HFFc6 (cell line): ENCODE measurements around the gene KMT2B. TPM values are rescaled to one million over a fixed set of nuclear protein-coding genes. Genes with fewer than 3 reads are reported as not detected.

Source experiments
- DNase-seq: peaks from one replicate; pipeline ENCODE4 v3.0.0-alpha.2; 2018
- H3K27ac Mint-ChIP-seq: 2 replicates; pipeline ENCODE4 v1.8.0; 2020; ENCODE audit warnings: mild to moderate bottlenecking, mixed read lengths
- H3K27me3 Mint-ChIP-seq: 2 replicates; pipeline ENCODE4 v1.8.0; 2021; ENCODE audit warnings: mild to moderate bottlenecking, moderate library complexity, mixed read lengths; ENCODE audit not compliant: insufficient read depth
- H3K36me3 Mint-ChIP-seq: 2 replicates; pipeline ENCODE4 v1.8.0; 2021; ENCODE audit warnings: low read depth, mixed read lengths
- H3K4me1 Mint-ChIP-seq: 2 replicates; pipeline ENCODE4 v1.8.0; 2020; ENCODE audit warnings: low read depth, mixed read lengths
- H3K4me3 Mint-ChIP-seq: 2 replicates; pipeline ENCODE4 v1.8.0; 2020; ENCODE audit warnings: mild to moderate bottlenecking, moderate library complexity, mixed read lengths
- H3K9me3 Mint-ChIP-seq: 2 replicates; pipeline ENCODE4 v1.8.0; 2020; ENCODE audit warnings: mild to moderate bottlenecking, mixed read lengths
- total RNA-seq, 6 experiments: library from RNA; stranded (reverse); fragmentation: NEBNext Ultra II Directional; extraction: Animal tissue kit (Norgen Biotek cat#: 25700); gene quantifications; 2 replicates in 1 of 6; 3 replicates in 5 of 6; pipeline ENCODE4 v1.2.3, GENCODE V29; 2021
- TF ChIP-seq, protein P1 (sequence below): fragments of 200-600 bp; sonication (generic); IDR thresholded peaks from 2 replicates; pipeline ENCODE4 v1.5.0; 2021; ENCODE audit warnings: antibody characterized with exemption, mild to moderate bottlenecking

Gene KMT2B
- total RNA-seq, 6 experiments from 2014 or later: 20.1 to 24.4 (median 21.7) TPM

DNA sequence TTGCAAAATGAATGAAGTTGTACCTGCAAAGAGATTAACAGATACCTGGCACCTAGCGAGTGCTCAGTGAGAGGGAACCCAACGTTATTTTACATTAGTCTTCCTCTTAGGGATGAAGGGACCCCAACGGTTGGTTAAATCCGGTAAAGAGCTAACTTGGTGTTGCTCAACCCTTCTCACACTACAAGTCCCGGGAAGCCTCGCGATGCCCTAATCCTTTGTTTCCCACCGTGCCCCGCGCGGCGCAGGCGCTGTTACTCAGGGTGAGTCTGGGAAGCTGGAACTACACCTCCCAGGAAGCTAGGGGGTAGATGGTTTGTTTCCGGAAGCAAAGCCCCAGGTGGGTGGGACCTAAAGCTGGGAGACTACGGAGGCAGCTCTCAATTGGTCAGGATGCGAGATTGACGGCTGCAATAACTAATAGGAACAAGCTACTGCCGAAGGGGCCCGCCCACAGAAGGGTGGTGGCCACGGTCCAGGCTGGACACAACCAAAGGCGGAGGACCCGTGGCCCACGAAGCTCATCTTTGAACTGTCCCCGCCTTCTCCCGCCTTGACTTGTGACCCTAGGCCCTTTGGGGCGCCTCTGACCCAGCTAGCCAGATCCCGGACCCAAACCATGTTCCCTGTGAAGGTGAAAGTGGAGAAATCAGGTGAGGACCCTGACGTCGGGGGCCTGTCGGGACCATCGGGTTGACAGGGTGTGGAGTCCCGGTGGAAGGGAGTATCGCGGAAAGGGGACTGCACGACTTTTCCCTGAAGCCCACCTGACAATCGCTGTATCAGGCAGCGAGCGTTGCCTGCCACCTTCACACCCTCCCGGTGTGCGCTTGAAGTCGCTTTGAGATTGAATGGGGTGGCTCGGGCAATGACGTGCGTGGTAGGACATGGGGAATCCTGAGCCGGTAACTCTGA lies 30.6 kb downstream of the KMT2B start, which contains the start of gene LIN37:
Gene LIN37, plus strand, starts transcription at position 471 of the 915 bp plus-strand sequence. Its CDS starts 149 bp downstream, at position 620.
- TF ChIP-seq, protein P1, sequence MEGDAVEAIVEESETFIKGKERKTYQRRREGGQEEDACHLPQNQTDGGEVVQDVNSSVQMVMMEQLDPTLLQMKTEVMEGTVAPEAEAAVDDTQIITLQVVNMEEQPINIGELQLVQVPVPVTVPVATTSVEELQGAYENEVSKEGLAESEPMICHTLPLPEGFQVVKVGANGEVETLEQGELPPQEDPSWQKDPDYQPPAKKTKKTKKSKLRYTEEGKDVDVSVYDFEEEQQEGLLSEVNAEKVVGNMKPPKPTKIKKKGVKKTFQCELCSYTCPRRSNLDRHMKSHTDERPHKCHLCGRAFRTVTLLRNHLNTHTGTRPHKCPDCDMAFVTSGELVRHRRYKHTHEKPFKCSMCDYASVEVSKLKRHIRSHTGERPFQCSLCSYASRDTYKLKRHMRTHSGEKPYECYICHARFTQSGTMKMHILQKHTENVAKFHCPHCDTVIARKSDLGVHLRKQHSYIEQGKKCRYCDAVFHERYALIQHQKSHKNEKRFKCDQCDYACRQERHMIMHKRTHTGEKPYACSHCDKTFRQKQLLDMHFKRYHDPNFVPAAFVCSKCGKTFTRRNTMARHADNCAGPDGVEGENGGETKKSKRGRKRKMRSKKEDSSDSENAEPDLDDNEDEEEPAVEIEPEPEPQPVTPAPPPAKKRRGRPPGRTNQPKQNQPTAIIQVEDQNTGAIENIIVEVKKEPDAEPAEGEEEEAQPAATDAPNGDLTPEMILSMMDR: peak; percentile 29; the same call in 1 of the 2 replicates
- peaks cover 41% of the 10 kb centered on the region for H3K4me1 Mint-ChIP-seq
- H3K36me3 Mint-ChIP-seq: peaks cover 9% of the 10 kb centered on the region
- H3K27me3 Mint-ChIP-seq: peaks cover 4% of the 10 kb centered on the region
- peak; percentile 99 for DNase-seq
- no peaks in the 10 kb centered on the region for H3K9me3 Mint-ChIP-seq
- H3K27ac Mint-ChIP-seq: peak within 1 kb of the TSS; percentile 80
- peak within 1 kb of the TSS; percentile 97 for H3K4me3 Mint-ChIP-seq

DNA sequence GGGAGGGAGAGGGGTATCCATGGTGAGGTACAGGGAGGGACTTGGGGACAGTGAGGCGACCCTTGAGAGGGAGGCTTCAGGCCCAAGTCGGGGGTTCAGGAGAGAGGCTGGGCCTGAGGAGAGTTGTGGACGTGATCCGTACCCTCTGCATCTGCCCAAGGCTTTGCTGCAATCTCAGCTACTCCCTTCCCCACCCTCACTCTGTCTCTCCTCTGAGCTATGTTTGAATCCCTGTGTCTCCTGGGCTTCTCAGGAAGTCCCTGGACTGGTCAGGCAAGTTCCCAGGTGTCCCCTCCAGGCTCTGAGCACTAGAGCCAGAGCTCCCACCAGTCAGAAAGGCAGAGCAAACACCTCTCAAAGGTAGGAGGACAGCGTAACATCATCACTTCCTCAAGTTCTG lies 32.4 kb downstream of the KMT2B start:
- 0 out of 2 replicates have a peak overlapping the region, but pooled peaks have one; percentile 18 for H3K27ac Mint-ChIP-seq
- DNase-seq: no peak

DNA sequence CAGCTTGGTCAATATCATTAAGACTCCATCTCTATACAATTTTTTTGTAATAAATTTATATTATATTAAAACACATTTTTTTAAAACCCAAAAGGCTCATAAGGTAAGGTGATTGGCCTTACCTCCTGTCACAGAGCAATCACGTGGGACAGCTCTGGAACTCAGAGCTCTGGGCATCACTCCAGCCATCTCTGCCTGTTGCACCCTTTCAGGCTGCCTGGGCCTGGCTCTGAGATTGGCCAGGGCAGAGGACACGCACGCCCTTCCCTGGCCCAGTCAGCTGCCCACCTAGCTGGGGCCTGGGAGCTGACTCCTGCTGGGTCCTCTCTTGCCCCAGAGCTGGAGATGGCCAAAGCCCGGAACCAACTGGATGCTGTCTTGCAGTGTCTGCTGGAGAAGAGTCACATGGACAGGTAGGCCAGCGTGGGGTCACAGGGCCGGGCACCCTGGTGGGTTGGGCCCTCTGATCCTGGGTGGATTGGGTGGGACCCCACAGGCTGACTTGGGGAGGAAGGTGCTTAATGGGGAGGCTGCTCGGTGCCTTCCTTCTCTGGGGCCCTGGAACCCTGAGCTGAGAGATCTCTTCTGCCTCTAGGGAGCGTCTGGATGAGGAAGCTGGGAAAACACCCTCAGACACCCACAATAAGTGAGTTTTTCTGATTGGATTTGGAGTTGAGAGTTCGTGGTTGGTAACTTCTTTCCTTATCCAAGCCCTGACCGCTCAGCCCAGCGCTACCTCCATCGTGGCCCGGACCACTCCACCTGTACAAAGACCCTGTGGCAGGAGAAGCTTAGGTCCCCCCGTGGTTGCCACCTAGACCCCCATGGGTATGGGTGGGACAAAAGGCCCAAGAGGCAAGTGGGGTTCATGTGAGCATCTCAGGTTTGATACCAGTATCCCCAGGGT lies 34.3 kb downstream of the KMT2B start:
- no peak for DNase-seq
- TF ChIP-seq, protein P1: no peak
- Mint-ChIP-seq H3K36me3 (peaks cover 10% of the 10 kb centered on the region), H3K27ac (no peak overlapping the region; the same call in 1 of the 2 replicates), H3K4me1 (peaks cover 48% of the 10 kb centered on the region), H3K27me3 (peaks cover 7% of the 10 kb centered on the region), H3K9me3 (no peaks in the 10 kb centered on the region), H3K4me3 (no peak overlapping the region)

More for the DNA sequence above, 32.4 kb downstream of the KMT2B start:
- peaks cover 8% of the 10 kb centered on the region for H3K27me3 Mint-ChIP-seq
- TF ChIP-seq, protein P1: no peak
- peaks cover 9% of the 10 kb centered on the region for H3K36me3 Mint-ChIP-seq
- no peaks in the 10 kb centered on the region for H3K9me3 Mint-ChIP-seq
- peaks cover 43% of the 10 kb centered on the region for H3K4me1 Mint-ChIP-seq
- H3K4me3 Mint-ChIP-seq: peak overlapping the region; percentile 97

DNA sequence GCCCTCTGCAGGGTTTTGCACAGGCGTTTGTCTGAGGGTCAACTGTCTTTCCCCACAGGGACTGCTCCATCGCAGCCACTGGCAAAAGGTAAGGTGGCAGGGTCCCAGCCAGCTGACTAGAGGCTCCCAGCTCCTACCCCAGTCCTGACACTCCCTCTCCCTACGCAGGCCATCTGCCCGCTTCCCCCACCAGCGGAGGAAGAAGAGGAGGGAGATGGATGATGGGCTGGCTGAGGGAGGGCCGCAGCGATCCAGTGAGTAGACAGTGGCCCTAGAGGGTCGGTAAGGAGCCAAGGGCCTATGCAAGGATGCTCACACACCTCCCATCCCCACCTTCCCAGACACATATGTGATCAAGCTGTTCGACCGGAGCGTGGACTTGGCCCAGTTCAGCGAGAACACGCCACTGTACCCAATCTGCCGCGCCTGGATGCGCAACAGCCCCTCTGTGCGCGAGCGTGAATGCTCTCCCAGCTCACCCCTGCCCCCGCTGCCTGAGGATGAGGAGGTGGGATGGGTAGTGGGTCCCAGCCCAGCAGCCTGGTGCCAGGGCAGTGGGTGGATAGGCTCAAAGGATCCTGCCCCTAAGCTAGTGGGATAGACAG lies 35.0 kb downstream of the KMT2B start:
- Mint-ChIP-seq H3K4me1 (peaks cover 48% of the 10 kb centered on the region), H3K9me3 (no peaks in the 10 kb centered on the region), H3K27me3 (peaks cover 9% of the 10 kb centered on the region), H3K4me3 (no peak overlapping the region), H3K27ac (no peak overlapping the region), H3K36me3 (peaks cover 7% of the 10 kb centered on the region)
- DNase-seq: no peak
- TF ChIP-seq, protein P1: no peak
